Stimulated activated CD4-positive, alpha-beta T cell treated with anti-CD3 and anti-CD28 coated beads, Interleukin-1b, Interleukin-23, amount 100 ng/mL, for 48 hours (primary cell): ENCODE measurements around the gene CREB3L2.

Experiments
- DNase-seq: peaks from one replicate; pipeline ENCODE4 v3.0.0-alpha.2; 2020

The CREB3L2 gene

GRCh38 chr7:137966641-137967142, 35.2 kb downstream of the CREB3L2 start:
- no peak for DNase-seq

GRCh38 chr7:137965942-137966640, 35.8 kb downstream of the CREB3L2 start:
- no peak for DNase-seq

DNA sequence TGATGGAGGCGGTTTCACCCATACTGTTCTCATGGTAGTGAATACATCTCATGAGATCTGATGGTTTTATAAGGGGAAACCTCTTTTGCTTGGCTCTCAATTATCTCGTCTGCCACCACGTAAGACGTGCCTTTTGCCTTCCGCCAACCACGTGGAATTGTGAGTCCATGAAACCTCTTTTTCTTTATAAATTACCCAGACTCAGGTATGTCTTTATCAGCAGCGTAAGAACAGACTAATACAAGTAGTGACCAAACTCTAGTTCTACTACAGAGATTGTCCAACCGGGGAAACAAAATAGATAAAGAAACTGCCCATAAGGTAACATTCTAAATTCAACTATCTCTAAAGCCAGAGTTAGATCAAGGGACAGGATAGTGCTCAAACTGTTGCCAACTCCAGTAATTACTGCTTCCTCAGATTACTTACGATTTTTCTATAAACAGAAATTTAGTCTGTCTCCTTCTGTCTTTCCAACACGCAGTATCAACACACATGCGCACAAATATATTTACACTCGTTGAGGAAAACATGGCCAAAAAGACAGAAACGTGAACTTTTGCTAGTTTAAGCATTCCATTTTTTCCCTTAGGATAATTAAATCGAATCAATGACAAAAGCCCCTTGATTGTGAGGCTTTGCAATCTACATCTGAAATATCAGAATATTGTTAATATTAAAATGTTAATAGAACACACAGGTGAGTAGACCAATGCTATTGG, 36.9 kb downstream of the CREB3L2 start:
- no peak for DNase-seq

DNA sequence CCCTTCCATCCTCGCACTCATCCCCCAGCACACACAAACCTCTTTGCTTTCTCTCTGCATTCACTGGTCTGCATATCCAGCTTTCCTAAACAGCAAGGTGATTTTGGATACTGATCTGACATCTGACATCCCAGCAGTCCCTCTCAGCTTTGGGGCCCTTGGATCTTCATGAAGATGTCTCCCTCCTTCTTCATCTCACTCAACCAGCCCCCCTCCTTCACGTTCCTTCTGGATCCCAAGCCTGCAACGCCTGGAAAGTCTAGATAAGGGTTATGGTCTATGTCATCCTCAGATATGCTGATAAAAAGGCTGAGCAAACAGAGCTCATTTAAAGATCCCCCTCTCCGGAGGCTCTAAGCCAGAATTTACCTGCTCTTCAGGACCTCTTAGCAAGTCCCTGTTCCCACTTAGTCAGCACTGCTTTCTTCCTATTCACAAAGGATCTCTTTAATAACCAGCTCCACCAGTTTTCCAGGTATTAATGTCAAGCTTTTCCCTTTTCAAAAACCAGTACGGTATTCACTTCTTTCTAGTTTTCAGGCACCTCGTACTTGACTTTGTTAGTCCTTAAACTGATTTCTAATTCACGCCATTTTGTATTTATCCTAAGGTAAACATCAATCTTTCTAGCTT, 38.9 kb downstream of the CREB3L2 start:
- no peak for DNase-seq

- DNase-seq, result no peak
Measured at GRCh38 chr7:137962491-137962874, 39.4 kb downstream of the CREB3L2 start.

GRCh38 chr7:137961200-137962177, 40.4 kb downstream of the CREB3L2 start:
- peak; percentile 40 for DNase-seq

- DNase-seq, result no peak
Measured at GRCh38 chr7:137960020-137960419, 41.9 kb downstream of the CREB3L2 start.

DNA sequence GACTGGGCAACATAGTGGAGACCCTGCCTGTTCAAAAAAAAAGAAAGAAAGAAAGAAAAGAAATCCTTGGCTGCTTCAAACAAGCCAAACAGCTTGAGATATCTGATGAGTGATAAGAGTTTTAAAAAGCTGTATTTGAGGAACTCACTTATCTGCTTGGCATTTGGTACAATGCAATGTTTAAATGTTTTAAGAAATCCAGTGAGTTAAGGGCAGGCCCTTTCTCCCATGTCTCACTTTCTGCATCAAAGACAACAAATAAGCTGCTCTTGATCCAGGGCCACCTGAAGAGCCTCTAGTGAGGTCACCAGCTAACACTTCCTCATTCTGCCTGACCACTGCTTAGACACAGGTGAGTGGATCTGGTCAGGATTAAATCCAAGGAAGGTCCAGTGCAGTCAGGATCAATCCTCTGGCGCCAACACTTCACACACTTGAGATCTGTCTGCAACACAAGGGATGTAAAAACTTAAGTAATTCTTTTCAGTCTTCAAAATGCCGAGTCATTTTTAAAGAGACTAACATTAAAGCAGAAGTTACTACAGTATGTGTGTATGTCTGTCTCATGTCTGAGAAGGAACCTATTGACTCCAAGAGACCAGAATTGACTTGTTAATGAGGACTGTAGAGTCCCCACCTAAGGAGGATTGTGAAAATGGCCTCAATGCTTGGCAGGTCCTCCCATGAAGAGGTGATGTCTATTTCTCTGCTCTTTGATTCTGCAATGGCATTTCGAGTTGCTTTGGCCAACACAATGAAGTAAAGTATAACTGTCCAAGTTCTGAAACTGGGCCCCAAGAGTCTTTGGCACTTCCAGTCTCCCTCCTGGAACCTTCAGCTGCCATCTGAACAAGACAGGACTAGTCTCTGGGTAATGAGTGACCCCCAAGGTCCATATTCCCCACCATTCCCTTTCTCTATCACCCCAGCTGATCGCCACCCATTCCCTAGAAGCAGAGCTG, 43.1 kb downstream of the CREB3L2 start:
- DNase-seq, result no peak

GRCh38 chr7:137957887-137958286, 44.0 kb downstream of the CREB3L2 start:
- no peak for DNase-seq

GRCh38 chr7:137956591-137956990, 45.3 kb downstream of the CREB3L2 start:
- DNase-seq, result no peak

GRCh38 chr7:137956183-137956582, 45.7 kb downstream of the CREB3L2 start:
- DNase-seq, result no peak

- no peak for DNase-seq
Measured at GRCh38 chr7:137954614-137955013, 47.3 kb downstream of the CREB3L2 start.

DNA sequence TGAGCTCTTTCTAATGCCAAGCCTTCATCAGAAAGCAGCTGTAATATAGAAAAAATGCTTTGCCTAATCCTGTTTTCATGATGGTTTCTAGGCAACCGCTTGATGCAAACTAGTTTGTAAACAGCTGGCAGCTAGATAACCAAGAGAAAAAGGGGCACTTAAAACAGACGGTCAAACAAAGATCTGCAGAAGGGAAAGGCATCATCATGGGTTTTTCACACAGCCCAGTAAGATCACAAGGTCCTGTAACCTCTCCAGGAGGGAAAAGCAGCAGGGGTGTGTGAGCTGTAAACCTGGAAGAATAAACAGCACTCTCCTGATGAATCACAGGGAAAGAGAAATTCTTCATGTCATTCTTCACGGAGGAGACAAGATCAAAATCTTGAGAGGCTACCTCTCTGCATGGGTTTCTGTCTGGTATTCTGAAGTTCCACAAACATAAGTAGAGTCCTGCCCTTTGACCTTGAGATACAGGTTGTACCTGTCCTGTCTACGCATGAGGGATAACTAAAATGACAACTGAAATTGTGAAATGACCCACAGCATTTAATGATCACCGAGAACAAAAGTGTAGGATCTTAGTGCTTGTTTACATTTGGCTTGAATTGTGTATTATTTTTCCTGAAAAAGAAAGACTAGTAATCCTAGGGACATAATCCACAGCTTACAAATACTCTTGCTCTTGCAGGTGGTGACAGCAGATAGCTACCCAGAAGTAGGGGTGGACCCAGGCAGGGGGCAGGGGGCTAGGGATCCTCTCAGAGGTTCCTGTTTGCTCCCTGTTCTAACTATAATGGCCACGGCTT, 48.0 kb downstream of the CREB3L2 start:
- DNase-seq, result no peak

GRCh38 chr7:137953043-137953664, 48.7 kb downstream of the CREB3L2 start:
- no peak for DNase-seq

DNA sequence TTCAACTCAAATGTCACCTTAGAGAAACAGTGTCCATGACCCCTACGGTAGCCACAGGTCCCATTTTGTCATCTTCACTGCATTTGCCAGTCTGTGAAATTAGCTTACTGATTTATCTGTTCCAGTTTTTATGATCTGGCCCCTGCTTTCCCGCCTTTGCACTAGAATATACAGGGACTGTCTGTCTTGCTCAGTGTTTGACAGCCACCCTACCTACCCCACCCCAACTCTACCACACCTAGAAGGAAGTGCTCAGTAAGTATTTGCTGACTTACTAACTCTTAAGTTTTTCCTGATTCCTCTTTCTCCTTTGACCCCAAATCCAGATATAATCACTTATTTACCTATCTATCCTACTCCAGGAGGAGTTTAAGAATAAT, 49.5 kb downstream of the CREB3L2 start:
- no peak for DNase-seq

DNA sequence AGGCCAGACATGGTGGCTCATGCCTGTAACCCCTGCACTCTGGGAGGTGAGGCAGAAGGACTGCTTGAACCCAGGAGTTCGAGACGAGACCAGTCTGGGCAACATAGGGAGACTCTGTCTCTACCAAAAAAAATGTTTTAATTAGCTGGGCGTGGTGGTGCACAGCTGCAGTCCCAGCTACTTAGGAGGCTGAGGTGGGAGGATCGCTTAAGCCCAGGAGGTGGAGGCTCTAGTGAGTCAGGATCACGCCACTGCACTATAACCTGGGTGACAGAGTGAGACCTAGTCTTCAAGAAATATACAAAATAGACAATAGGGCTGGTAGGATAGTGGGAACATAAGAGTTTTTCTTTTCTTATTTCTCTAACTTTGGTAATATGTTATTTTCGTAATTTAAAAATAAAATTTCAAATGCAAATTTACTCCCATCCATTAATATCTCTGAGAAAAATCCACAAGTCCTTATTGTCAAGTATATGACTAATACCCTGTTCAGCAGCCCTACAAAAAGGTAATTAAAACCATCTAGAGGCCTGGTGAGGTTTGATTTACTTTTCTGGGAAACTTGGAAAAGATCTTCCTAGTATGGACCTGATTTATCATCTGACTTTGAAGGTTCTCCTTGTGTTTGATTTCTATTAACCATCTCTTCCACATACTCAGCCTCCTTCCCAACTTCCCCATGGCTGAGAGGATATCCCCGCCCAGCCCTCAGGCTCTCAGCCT, 50.0 kb downstream of the CREB3L2 start:
- no peak for DNase-seq

- DNase-seq, result no peak
Measured at GRCh38 chr7:137950967-137951366, 50.9 kb downstream of the CREB3L2 start.

- no peak for DNase-seq
Measured at GRCh38 chr7:137950263-137950621, 51.6 kb downstream of the CREB3L2 start.
